Prostate gland (tissue), 2 donors: ENCODE measurements around the gene CNTN5.

Experiments used
- POLR2A ChIP-seq: fragments of 450-650 bp; IDR thresholded peaks from one replicate; pipeline ENCODE4 v1.6.1; 2016; ENCODE audit warnings: antibody characterized with exemption, mild to moderate bottlenecking
- POLR2AphosphoS5 ChIP-seq: sonication (generic); formaldehyde crosslinking; IDR thresholded peaks from one replicate; pipeline ENCODE4 v1.6.1; 2017; ENCODE audit warnings: antibody characterized with exemption
- TF ChIP-seq, protein P1 (sequence below), 4 experiments: fragments of 200-600 bp in 2 of 4; fragments of 450-650 bp in 2 of 4; sonication (generic) in 2 of 4; IDR thresholded peaks; 1 replicate in 3 of 4; 2 replicates in 1 of 4; pipeline ENCODE4 v1.5.1; 2016 to 2019; ENCODE audit warnings: antibody characterized with exemption in 4 of 4, mild to moderate bottlenecking in 2 of 4, moderate library complexity in 2 of 4

GRCh38 chr11:99246199-99246598, 225.4 kb downstream of the CNTN5 start:
- no peak for TF ChIP-seq POLR2A
- TF ChIP-seq, protein P1, sequence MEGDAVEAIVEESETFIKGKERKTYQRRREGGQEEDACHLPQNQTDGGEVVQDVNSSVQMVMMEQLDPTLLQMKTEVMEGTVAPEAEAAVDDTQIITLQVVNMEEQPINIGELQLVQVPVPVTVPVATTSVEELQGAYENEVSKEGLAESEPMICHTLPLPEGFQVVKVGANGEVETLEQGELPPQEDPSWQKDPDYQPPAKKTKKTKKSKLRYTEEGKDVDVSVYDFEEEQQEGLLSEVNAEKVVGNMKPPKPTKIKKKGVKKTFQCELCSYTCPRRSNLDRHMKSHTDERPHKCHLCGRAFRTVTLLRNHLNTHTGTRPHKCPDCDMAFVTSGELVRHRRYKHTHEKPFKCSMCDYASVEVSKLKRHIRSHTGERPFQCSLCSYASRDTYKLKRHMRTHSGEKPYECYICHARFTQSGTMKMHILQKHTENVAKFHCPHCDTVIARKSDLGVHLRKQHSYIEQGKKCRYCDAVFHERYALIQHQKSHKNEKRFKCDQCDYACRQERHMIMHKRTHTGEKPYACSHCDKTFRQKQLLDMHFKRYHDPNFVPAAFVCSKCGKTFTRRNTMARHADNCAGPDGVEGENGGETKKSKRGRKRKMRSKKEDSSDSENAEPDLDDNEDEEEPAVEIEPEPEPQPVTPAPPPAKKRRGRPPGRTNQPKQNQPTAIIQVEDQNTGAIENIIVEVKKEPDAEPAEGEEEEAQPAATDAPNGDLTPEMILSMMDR (IDR thresholded peaks at IDR 0.05), result no peak
- no peak for TF ChIP-seq POLR2AphosphoS5
